SK-N-MC (cell line): Measurements from ENCODE around the gene DYRK1B.
"Not testable (repeated sequence)": the region's sequence is repeated elsewhere in the genome, so short reads cannot be mapped to it uniquely, and the experiment has no call there.

ENCODE experiments used
- EZH2 ChIP-seq: fragments of 200-600 bp; sonication (generic); IDR thresholded peaks from one replicate; pipeline ENCODE4 v1.6.1; 2017; ENCODE audit warnings: antibody characterized with exemption
- FOXP2 ChIP-seq: optimal IDR thresholded peaks from 2 replicates; pipeline ENCODE3; 2011; ENCODE audit warnings: mild to moderate bottlenecking, moderate library complexity; ENCODE audit not compliant: insufficient read depth; ENCODE audit errors: extremely low read length, control extremely low read depth
- POLR2AphosphoS5 ChIP-seq: IDR thresholded peaks from 2 replicates; pipeline ENCODE4 v1.6.1; 2012; ENCODE audit warnings: mild to moderate bottlenecking, low read depth, low read length, borderline replicate concordance

DNA sequence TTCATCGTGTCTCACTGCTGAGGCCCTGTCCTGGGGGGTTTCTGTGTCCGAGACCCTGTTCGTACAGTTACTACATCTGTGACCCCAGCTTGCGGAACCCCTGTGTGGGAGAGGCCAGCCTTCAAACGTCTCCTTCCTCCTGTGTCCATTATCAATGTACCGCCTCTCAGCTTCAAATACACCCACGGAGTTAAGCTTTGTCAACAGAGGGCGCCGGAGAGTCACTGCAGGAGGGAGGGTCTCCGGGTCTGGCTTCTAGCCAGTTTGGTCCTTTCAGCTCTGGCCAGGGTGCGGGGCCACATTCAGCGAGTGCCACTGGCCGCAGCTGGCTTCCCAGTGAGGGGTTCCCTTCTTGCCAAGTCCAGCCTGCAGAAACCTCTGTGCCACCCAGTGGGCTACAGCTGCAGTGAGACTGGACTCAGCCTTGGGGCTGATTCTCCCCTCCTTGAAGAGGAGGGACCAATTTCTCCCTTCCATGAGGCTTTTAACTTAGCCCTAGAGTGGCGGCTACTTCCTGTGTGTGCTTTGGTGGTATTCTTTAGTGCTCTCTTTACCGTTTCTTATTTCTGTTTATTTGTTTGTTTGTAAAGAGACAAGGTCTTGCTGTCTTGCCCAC is 47.6 kb upstream of the DYRK1B start:
- TF ChIP-seq EZH2, POLR2AphosphoS5, FOXP2: not testable (repeated sequence)
